C4-2B (cell line): Measurements from ENCODE around the gene SURF1.

ENCODE experiments used
- H3K27ac ChIP-seq: fragments of 450-650 bp; 2 replicates; pipeline ENCODE4 v1.5.1; 2017
- CTCF ChIP-seq: fragments of 450-650 bp; conservative IDR thresholded peaks from 2 replicates; pipeline ENCODE4 v1.5.1; 2017; ENCODE audit warnings: mild to moderate bottlenecking
- ZFX ChIP-seq: fragments of 450-650 bp; IDR thresholded peaks from 2 replicates; pipeline ENCODE4 v1.6.1; 2017

SURF1 gene

DNA sequence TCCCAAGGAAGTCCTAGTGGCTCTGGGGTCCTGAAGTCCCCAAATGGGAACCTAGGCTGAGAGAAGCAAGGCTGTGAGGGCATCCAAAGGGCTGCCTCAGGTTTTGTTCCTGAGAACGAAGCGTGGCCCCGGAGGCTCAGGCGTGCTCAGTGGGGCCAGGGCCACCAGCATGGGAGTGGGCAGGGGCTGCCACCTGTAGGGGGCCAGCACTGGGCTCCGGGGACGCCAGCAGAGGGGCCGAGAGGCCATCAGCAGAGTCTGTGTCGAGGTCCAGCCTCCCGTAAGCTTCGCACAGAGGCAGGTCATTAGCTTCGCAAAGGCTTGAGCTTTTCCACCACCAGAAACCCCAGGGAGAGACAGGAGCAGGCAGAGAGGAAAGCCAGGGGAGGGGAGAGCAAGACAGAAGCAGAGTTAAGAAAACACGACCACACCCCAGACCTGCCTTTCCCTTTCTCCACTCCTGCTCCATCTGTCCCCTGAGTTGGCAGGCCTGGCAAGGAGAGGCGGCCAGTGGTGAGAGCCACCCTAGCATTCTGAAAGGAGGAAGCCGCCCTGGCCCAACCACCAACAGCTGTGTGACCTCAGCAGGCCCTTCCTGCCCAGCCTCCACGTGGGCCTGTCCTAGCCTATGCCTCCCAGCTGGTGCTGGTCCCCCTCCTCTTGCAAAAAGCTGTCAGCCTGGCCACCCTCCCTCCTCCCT, 14.8 kb downstream of the SURF1 start:
- TF ChIP-seq ZFX (no peak), CTCF (no peak)
- H3K27ac ChIP-seq = no peak overlapping the region

DNA sequence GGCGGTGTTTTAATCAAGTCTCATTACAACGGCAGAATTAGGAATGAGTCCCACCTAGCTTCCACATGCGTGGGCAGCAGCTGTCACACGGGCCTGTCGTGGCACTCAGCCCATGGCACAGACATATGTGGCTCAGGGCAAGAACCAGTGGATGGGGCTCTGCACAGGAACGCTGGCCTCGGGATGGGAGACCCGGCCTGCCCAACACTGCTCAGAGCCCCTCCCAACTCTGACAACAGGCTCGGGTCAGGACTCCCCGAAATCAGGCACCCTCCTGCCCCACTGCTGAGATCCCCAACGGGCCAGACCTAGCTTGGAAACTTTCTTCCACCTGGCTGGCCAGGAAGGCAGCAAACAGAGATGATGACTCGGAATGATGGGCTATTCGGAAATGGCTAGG, 15.4 kb downstream of the SURF1 start:
- no peak overlapping the region for H3K27ac ChIP-seq

DNA sequence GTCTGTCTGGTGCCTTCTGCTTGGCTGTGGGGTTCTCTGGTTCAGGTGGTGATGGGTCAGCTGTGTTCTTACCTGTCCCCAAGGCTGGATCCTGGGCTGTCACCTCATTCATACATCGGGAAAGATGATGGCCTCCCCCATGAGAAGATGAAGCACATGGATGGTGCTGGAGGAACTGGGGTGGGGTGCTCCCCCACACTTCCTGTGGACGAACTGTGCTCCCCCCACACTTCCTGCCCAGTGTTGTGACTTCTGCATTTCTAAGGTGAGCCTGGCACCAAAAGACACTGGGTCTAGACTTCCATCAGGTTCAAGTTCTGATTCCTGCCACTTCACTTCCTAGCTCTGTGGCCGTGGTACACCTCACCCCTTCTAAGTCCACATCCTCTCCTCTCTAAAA, 16.0 kb downstream of the SURF1 start:
- no peak overlapping the region for H3K27ac ChIP-seq
- TF ChIP-seq ZFX (no peak), CTCF (no peak)

More for the DNA sequence above, 15.4 kb downstream of the SURF1 start:
- TF ChIP-seq ZFX = no peak
- no peak for TF ChIP-seq CTCF

GRCh38 chr9:133339641-133340040, 16.6 kb downstream of the SURF1 start:
- TF ChIP-seq CTCF = no peak
- no peak for TF ChIP-seq ZFX
- no peak overlapping the region for H3K27ac ChIP-seq

- no peak for TF ChIP-seq CTCF
- TF ChIP-seq ZFX = peak; percentile 79; the same call in 1 of the 2 replicates
- H3K27ac ChIP-seq = peak within 1 kb of the TSS; percentile 89
These were observed 20.1 kb downstream of the SURF1 start, which contains the start of gene SURF6 for GRCh38 chr9:133335924-133336811. Gene SURF6, minus strand, starts transcription at chr9:133336188. Its CDS starts 56 bp downstream, at chr9:133336132.

- peak overlapping the region; percentile 89 for H3K27ac ChIP-seq
These were observed 21.4 kb downstream of the SURF1 start for GRCh38 chr9:133334888-133335287.

GRCh38 chr9:133334161-133334560, 22.1 kb downstream of the SURF1 start:
- TF ChIP-seq ZFX = no peak
- no peak for TF ChIP-seq CTCF
- H3K27ac ChIP-seq = peak overlapping the region; percentile 89; the same call in 1 of the 2 replicates
